HG03139 (cell line): ENCODE measurements around the gene BBC3.
"Not testable (repeated sequence)": the region's sequence is repeated elsewhere in the genome, so short reads cannot be mapped to it uniquely, and the experiment has no call there.

Experiments used
- ATAC-seq: cut with Tn5 transposase; IDR thresholded peaks from one replicate; pipeline ENCODE4 v1.9.1; 2021; ENCODE audit not compliant: unreplicated experiment

BBC3 gene, protein sequence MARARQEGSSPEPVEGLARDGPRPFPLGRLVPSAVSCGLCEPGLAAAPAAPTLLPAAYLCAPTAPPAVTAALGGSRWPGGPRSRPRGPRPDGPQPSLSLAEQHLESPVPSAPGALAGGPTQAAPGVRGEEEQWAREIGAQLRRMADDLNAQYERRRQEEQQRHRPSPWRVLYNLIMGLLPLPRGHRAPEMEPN

GRCh38 chr19:47230921-47231214 is at the start of gene BBC3:
BBC3 (minus strand) TSS chr19:47231199; CDS start chr19:47228431, 2,768 bp downstream.
- ATAC-seq: no peak

- ATAC-seq: no peak
Observed at GRCh38 chr19:47280183-47280797, 49.3 kb upstream of the BBC3 start.

DNA sequence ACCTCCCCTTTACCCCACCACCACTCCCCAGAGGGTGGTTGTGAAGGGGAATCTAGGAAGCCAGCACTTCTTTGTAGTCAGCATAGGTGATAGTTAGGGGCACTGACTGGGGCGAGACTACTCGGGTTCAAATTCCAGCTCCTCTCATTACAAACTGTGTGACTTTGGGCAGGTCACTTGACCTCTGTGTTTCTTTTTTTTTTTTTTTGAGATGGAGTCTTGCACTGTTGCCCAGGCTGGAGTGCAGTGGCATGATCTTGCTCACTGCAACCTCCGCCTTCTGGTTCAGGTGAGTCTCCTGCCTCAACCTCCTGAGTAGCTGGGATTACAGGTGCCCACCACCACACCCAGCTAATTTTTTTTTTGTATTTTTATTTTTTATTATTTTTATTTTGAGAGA is 45.5 kb upstream of the BBC3 start:
- ATAC-seq: not testable (repeated sequence)

- ATAC-seq: no peak
Observed at GRCh38 chr19:47275791-47276461, 44.9 kb upstream of the BBC3 start.

DNA sequence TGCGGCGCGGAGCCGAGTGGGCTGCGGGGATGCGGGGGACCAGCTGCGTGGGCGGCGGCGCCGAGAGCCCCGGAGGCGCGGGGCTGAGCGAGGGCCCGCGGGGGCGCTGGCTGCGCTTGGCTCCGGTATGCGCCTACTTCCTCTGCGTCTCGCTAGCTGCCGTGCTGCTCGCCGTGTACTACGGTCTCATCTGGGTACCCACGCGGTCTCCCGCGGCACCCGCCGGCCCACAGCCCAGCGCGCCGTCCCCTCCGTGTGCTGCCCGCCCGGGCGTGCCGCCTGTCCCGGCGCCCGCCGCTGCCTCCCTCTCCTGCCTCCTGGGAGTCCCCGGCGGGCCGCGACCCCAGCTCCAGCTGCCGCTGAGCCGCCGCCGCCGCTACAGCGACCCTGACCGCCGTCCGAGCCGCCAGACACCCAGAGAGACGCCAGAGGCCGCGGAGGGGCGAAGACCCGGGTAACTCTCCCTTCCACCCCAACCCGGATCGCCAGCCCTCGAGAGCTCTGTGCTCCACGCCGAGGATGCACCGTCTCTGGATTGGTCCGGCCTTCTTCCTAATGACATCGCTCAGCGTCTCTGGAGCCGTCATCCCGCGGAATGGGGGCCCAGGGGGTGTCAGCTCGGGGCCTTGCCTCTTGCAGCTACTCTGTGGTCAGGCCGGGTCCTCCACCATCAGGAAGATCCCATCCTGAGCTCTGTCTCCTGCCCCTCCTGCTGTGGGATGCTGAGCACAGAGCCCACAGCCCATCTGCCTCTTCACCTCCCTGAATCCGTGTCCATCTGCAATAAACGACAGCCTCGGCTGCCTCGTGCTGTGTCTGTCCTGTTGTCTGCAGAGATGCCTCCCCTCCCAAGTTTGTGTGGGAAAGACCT is 44.1 kb upstream of the BBC3 start:
- no peak for ATAC-seq

DNA sequence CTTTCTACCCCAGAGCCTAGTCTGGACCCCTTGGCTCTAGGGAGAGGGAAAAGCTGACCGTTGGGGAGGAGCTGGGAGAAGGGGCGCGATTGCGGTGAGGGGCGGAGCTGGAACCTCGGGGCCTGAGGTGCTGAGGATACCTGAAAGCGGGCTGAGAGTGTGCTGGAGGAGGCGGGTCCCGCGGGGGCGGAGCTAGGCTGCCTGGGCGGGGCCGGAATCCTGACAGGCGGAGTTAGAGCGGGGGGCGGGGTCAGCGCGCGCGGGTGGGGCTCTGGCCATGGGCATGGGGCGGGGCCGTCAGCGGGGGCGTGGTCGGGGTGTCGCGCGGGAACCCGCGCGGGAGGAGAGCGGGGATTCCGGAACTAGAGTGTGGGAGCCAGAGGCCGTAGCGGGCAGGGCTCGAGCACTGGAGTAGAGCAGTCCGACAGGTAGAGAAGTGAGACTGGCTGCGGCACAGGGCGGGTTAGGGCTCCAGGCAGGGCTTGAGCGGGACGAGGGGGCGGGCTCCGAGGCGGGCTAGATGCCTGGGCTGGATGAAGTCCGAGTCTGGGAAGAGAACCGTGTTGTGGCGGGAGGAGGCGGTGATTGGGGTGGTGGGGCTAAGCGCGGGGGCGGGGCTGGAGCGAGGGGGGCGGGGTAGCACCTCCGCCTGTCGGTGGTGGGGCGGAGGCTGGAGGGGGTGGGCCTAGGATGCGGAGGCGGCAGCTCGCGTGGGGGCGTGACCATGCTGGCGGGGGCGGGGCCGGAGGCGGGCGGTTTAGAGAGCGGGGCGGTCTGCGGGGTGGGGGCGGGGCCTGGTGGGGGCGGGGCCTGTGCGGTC is 43.3 kb upstream of the BBC3 start, which contains the start of gene INAFM1:
INAFM1 (plus strand) TSS at position 815 of the 820 bp plus-strand sequence. CDS start 35 bp downstream, outside the sequence.
- peak; percentile 39 for ATAC-seq

- ATAC-seq: peak; percentile 43
Observed at GRCh38 chr19:47273313-47274070, 42.5 kb upstream of the BBC3 start.

GRCh38 chr19:47272448-47273312 is 41.7 kb upstream of the BBC3 start:
- ATAC-seq: no peak

DNA sequence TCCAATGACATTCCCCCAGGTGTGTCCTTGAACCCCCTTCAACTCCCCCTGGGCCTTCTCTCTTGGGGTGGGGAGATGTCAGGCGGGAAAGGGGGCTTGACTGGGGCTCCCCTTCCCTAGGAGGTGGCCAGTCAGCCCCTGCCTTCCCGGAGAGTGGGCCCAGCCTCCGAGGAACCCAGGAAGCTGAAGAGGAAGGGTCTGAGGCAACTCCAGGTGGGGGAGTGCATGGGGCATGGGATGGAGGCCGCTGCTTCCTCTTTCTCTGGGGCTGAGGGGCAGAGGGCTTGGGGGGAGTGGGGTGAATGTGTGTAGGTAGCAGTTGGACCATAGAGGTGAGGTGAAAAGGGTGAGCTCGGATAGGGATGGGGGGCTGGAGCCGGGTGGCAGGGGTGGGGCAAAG is 41.0 kb upstream of the BBC3 start:
- no peak for ATAC-seq

DNA sequence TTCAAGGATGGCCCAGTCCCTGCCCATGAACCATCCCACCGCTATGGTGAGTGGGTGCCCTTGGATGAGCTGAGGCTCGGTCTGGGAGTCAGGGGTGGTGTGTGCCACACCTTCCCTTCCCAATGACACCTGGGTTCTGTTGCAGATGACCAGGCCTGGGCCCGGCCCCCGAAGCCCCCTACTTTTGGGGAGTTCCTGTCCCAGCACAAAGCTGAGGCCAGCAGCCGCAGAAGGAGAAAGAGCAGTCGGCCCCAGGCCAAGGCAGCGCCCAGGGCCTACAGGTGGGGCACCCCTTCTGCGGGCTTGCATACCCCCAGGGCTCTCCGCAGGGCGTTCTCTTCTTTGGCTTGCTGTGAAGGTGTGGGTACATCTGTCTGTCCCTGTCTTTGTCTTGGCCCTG is 39.4 kb upstream of the BBC3 start:
- no peak for ATAC-seq

- ATAC-seq: no peak
Observed at GRCh38 chr19:47269596-47269995, 38.6 kb upstream of the BBC3 start.

DNA sequence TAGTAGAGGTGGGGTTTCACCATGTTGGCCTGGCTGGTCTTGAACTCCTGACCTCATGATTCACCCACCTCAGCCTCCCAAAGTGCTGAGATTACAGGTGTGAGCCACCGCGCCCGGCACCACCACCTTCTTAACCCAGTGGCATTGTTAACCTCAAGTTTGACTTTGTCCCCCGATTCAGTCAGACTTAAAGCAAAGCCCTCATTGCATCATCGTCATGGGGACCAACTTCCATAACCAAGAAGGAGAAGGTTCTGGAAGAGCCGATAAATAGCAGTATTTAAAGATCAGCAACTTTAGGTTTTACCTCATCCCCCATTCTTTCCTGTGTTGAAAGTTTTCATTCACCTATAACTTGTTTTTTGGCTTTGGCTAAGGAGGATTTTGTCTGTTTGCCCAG is 37.0 kb upstream of the BBC3 start:
- no peak for ATAC-seq

GRCh38 chr19:47267350-47267759 is 36.4 kb upstream of the BBC3 start:
- no peak for ATAC-seq

DNA sequence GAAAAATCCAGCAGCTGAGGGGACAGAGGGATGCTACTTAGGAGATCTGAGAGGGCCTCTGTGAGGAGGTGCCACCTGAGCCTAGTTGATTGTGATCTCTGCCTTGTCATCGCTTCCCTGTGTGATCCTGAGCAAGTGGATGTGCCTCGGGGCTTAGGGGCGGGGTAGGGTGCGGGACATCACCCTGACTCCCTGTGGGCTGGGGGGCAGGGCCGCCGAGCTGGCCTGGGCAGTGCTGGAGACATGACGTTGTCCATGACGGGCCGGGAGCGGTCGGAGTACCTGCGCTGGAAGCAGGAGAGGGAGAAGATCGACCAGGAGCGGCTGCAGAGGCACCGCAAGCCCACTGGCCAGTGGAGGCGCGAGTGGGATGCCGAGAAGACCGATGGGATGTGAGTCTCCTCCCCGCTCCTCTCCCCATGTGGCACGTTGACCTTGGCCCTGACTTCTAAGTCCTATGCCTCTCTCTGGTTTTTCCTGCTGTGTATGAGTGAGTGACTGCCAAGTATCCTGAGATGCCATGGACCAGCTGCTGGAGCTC is 35.5 kb upstream of the BBC3 start:
- no peak for ATAC-seq

- no peak for ATAC-seq
Observed at GRCh38 chr19:47264629-47265028, 33.6 kb upstream of the BBC3 start.

GRCh38 chr19:47261946-47262793 is 31.2 kb upstream of the BBC3 start:
- peak; percentile 42 for ATAC-seq

- ATAC-seq: no peak
Observed at GRCh38 chr19:47260476-47260875, 29.5 kb upstream of the BBC3 start.
